SK-N-SH (cell line): ENCODE results near the gene C8A. TPM values are rescaled to one million over a fixed set of nuclear protein-coding genes. Genes with fewer than 3 reads are reported as not detected.

Experiments
- CTCF ChIA-PET: fragments of 300-600, 350-600 bp; formaldehyde crosslinking; extraction: SDS; loops from one replicate; lab custom pipeline; 2021; lab: Yijun Ruan, JAX
- POLR2A ChIA-PET: fragments of 350-600 bp; sonication (Branson Sonifier 250); formaldehyde crosslinking; extraction: SDS; loops from one replicate; lab custom pipeline; 2020; ENCODE audit warnings: antibody characterized with exemption, inconsistent platforms; lab: Yijun Ruan, JAX
- DNase-seq: peaks from one replicate; pipeline ENCODE4 v3.0.0; 2012
- H2AFZ ChIP-seq: fragments of 200-600 bp; sonication (generic); 2 replicates; pipeline ENCODE4 v1.8.1; 2016; ENCODE audit warnings: antibody characterized with exemption, mild to moderate bottlenecking, low read depth
- H3F3A ChIP-seq: fragments of 200-600 bp; sonication (generic); replicated peaks from 2 replicates; pipeline ENCODE3; 2016; ENCODE audit warnings: antibody characterized with exemption, mild to moderate bottlenecking; ENCODE audit not compliant: insufficient read depth
- H3K27ac ChIP-seq, 2 experiments: fragments of 200-500 bp in 1 of 2; fragments of 200-600 bp in 1 of 2; sonication (Bioruptor generic) in 1 of 2; sonication (generic), shearing (Covaris generic) in 1 of 2; 2 replicates each; pipeline versions ENCODE4 v1.5.1 to v1.6.1; 2014 to 2016; ENCODE audit warnings: low read depth in 2 of 2, inconsistent platforms in 1 of 2, low read length in 1 of 2, mild to moderate bottlenecking in 1 of 2, mixed read lengths in 1 of 2
- H3K27me3 ChIP-seq: fragments of 200-600 bp; sonication (generic), shearing (Covaris generic); 2 replicates; pipeline ENCODE4 v1.6.1; 2016; ENCODE audit warnings: mixed run types; ENCODE audit not compliant: insufficient read depth
- H3K36me3 ChIP-seq, 2 experiments: fragments of 200-500 bp in 1 of 2; fragments of 200-600 bp in 1 of 2; sonication (Bioruptor generic) in 1 of 2; sonication (generic) in 1 of 2; replicated peaks in 1 of 2; 2 replicates each; pipeline versions ENCODE3 to v1.5.1; 2014 to 2016; ENCODE audit warnings: low read length in 1 of 2, mild to moderate bottlenecking in 1 of 2; ENCODE audit not compliant: insufficient read depth in 2 of 2, control insufficient read depth in 1 of 2
- H3K4me1 ChIP-seq, 2 experiments: fragments of 200-500 bp in 1 of 2; fragments of 200-600 bp in 1 of 2; sonication (Bioruptor generic) in 1 of 2; sonication (generic), shearing (Covaris generic) in 1 of 2; 2 replicates each; pipeline versions ENCODE4 v1.5.1 to v1.6.1; 2014 to 2016; ENCODE audit warnings: low read depth in 1 of 2, low read length in 1 of 2, mixed run types in 1 of 2; ENCODE audit not compliant: insufficient read depth in 2 of 2, control insufficient read depth in 1 of 2
- H3K4me2 ChIP-seq: fragments of 200-600 bp; sonication (generic), shearing (Covaris generic); 2 replicates; pipeline ENCODE4 v1.6.1; 2017; ENCODE audit warnings: mixed run types
- H3K4me3 ChIP-seq, 2 experiments: fragments of 200-500 bp in 1 of 2; fragments of 200-600 bp in 1 of 2; sonication (Bioruptor generic) in 1 of 2; sonication (generic), shearing (Covaris generic) in 1 of 2; 2 replicates each; pipeline versions ENCODE4 v1.5.1 to v1.8.1; 2014 to 2016; ENCODE audit warnings: low read depth in 2 of 2, inconsistent platforms in 1 of 2, low read length in 1 of 2, mild to moderate bottlenecking in 1 of 2, mixed read lengths in 1 of 2, moderate library complexity in 1 of 2
- H3K79me2 ChIP-seq: fragments of 200-600 bp; sonication (generic); 2 replicates; pipeline ENCODE4 v1.8.1; 2017; ENCODE audit warnings: mild to moderate bottlenecking; ENCODE audit not compliant: insufficient read depth
- H3K9ac ChIP-seq: fragments of 200-600 bp; sonication (generic); 2 replicates; pipeline ENCODE4 v1.6.1; 2017; ENCODE audit warnings: mixed run types
- H3K9me2 ChIP-seq: fragments of 200-600 bp; sonication (generic); 2 replicates; pipeline ENCODE4 v1.6.1; 2017; ENCODE audit warnings: mixed run types
- H3K9me3 ChIP-seq: fragments of 200-600 bp; sonication (generic); 2 replicates; pipeline ENCODE4 v1.6.1; 2017; ENCODE audit warnings: mixed run types, mild to moderate bottlenecking, moderate library complexity
- H4K20me1 ChIP-seq: fragments of 200-600 bp; sonication (generic); 2 replicates; pipeline ENCODE4 v1.6.1; 2017; ENCODE audit warnings: mild to moderate bottlenecking, mixed run types; ENCODE audit not compliant: insufficient read depth
- CHD2 ChIP-seq: fragments of 150-350 bp; IDR thresholded peaks from 2 replicates; pipeline ENCODE4 v1.6.1; 2018; ENCODE audit warnings: low read length; ENCODE audit not compliant: partially characterized antibody
- FOXJ3 ChIP-seq: sonication (generic); formaldehyde crosslinking; IDR thresholded peaks from 2 replicates; pipeline ENCODE4 v1.5.1; 2020; ENCODE audit warnings: mild to moderate bottlenecking, missing genetic modification reagents
- MXI1 ChIP-seq: IDR thresholded peaks from 2 replicates; pipeline ENCODE4 v1.6.1; 2012; ENCODE audit warnings: mild to moderate bottlenecking, low read depth, low read length, improper control_type of control experiment
- SIN3A ChIP-seq: IDR thresholded peaks from 2 replicates; pipeline ENCODE4 v1.6.1; 2012; ENCODE audit warnings: low read depth, mild to moderate bottlenecking, low read length, moderate library complexity, borderline replicate concordance
- TCF12 ChIP-seq: IDR thresholded peaks from 2 replicates; pipeline ENCODE4 v1.4.0; 2012
- YY1 ChIP-seq: IDR thresholded peaks from 2 replicates; pipeline ENCODE4 v1.4.0; 2012; ENCODE audit warnings: low read depth, mild to moderate bottlenecking
- WGBS: methylation state at CpG from one replicate; pipeline ENCODE4 v1.1.6; 2017; ENCODE audit warnings: low lambda C conversion rate; 5-methylcytosine and 5-hydroxymethylcytosine counted together
- polyA plus RNA-seq, 3 experiments: library from polyadenylated mRNA; depleted of rRNA; stranded (reverse); fragments of >200 nt; gene quantifications; 2 replicates each; pipeline ENCODE4 v1.2.3, GENCODE V29; 2012
- TF ChIP-seq, protein P1 (sequence below): IDR thresholded peaks from 2 replicates; pipeline ENCODE4; 2012
- TF ChIP-seq, protein P2 (sequence below): fragments of 150-350 bp; IDR thresholded peaks from 2 replicates; pipeline ENCODE4 v1.6.1; 2016; ENCODE audit warnings: mild to moderate bottlenecking, low read depth, low read length
- TF ChIP-seq, protein P3 (sequence below): fragments of 200-600 bp; sonication (generic); IDR thresholded peaks from 2 replicates; pipeline ENCODE4 v1.6.1; 2017; ENCODE audit warnings: antibody characterized with exemption, mild to moderate bottlenecking, moderate library complexity

C8A gene
- polyA plus RNA-seq, 1 of the 3 experiments (the other 2 are of a cell fraction): not detected

DNA sequence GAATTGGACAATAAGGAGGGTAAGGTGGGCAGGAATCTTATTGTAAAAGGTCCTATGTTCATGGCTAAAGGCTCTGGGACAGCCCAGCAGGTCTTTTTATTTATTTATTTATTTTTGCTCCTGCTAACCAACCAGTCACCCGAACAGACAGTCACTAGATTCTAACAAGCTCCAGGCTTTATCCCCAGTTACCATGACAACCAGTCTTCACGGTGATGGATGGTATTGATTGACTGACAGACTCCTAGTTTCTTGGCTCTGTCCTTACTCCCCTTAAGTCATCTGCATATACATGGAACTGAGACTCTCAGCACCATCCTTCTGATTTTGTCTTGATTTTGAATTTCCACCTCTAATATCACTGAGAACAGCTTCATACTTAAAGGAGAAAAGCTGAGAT, 44.3 kb downstream of the C8A start:
- Histone ChIP-seq H3K79me2 (no peaks in the 10 kb centered on the region), H3K4me3 (no peak overlapping the region), H3K9me2 (no peaks in the 10 kb centered on the region), H3K27ac (no peak overlapping the region), H3K4me1 (no peaks in the 10 kb centered on the region), H3F3A (no peaks in the 10 kb centered on the region), H3K9ac (no peak overlapping the region), H3K36me3 (no peaks in the 10 kb centered on the region), H4K20me1 (no peaks in the 10 kb centered on the region), H2AFZ (no peak overlapping the region), H3K9me3 (no peaks in the 10 kb centered on the region), H3K27me3 (no peaks in the 10 kb centered on the region), H3K4me2 (no peak overlapping the region)
- no peak for DNase-seq
- TF ChIP-seq SIN3A (no peak), YY1 (no peak), FOXJ3 (CRISPR knock-in tag) (no peak), CHD2 (no peak)
- CTCF ChIA-PET: interaction anchor here (0.7 kb wide), 1 partner anchor 15 kb away, joined by 3 read pairs; no protein-coding TSS in a partner anchor
- 64% methylated on average over 2 of the region's 2 CpGs for WGBS
- POLR2A ChIA-PET: no interaction called here

DNA sequence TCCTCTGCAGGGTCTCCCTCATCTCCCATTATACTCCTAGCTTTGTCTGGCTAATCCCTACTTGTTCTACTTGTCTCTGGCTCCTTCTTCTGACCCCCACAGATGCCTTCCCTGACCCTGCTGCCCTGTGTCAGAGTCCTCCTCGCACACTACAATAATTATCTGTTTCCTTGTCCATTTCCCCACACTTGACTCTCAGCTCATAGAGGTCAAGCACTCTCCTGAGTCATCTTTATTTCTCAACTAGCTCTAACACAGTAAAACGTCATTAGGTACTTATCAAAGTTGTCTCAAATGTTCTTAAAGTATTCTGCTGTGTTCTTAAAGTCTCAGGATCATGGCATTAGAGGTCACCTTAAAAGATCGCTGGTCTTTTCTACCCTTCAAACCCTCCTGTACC, 47.1 kb downstream of the C8A start:
- Histone ChIP-seq H4K20me1 (no peaks in the 10 kb centered on the region), H3K4me3 (no peak overlapping the region), H3K9me3 (no peaks in the 10 kb centered on the region), H3K4me1 (no peaks in the 10 kb centered on the region; a peak in 1 of 4 replicates), H3K27ac (no peak overlapping the region), H3F3A (no peaks in the 10 kb centered on the region), H3K4me2 (no peak overlapping the region), H3K9ac (no peak overlapping the region), H3K9me2 (no peaks in the 10 kb centered on the region), H3K36me3 (no peaks in the 10 kb centered on the region), H3K79me2 (no peaks in the 10 kb centered on the region), H2AFZ (no peak overlapping the region), H3K27me3 (no peaks in the 10 kb centered on the region)
- WGBS: 47% methylated on average over 3 of the region's 3 CpGs
- ChIA-PET POLR2A (no interaction called here), CTCF (interaction anchor here (0.7 kb wide), 1 partner anchor 67 kb away, joined by 3 read pairs; no protein-coding TSS in a partner anchor)
- TF ChIP-seq MXI1 (no peak), YY1 (no peak), TCF12 (no peak)
- TF ChIP-seq, protein P1, sequence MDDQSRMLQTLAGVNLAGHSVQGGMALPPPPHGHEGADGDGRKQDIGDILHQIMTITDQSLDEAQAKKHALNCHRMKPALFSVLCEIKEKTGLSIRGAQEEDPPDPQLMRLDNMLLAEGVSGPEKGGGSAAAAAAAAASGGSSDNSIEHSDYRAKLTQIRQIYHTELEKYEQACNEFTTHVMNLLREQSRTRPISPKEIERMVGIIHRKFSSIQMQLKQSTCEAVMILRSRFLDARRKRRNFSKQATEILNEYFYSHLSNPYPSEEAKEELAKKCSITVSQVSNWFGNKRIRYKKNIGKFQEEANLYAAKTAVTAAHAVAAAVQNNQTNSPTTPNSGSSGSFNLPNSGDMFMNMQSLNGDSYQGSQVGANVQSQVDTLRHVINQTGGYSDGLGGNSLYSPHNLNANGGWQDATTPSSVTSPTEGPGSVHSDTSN: no peak
- TF ChIP-seq, protein P2, sequence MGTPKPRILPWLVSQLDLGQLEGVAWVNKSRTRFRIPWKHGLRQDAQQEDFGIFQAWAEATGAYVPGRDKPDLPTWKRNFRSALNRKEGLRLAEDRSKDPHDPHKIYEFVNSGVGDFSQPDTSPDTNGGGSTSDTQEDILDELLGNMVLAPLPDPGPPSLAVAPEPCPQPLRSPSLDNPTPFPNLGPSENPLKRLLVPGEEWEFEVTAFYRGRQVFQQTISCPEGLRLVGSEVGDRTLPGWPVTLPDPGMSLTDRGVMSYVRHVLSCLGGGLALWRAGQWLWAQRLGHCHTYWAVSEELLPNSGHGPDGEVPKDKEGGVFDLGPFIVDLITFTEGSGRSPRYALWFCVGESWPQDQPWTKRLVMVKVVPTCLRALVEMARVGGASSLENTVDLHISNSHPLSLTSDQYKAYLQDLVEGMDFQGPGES: no peak
- TF ChIP-seq, protein P3, sequence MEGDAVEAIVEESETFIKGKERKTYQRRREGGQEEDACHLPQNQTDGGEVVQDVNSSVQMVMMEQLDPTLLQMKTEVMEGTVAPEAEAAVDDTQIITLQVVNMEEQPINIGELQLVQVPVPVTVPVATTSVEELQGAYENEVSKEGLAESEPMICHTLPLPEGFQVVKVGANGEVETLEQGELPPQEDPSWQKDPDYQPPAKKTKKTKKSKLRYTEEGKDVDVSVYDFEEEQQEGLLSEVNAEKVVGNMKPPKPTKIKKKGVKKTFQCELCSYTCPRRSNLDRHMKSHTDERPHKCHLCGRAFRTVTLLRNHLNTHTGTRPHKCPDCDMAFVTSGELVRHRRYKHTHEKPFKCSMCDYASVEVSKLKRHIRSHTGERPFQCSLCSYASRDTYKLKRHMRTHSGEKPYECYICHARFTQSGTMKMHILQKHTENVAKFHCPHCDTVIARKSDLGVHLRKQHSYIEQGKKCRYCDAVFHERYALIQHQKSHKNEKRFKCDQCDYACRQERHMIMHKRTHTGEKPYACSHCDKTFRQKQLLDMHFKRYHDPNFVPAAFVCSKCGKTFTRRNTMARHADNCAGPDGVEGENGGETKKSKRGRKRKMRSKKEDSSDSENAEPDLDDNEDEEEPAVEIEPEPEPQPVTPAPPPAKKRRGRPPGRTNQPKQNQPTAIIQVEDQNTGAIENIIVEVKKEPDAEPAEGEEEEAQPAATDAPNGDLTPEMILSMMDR: no peak
- no peak for DNase-seq
